ENCODE data around the gene STK32B. TPM values are rescaled to one million over a fixed set of nuclear protein-coding genes. Genes with fewer than 3 reads are reported as not detected.
A peak's percentile ranks its signal among the peaks of the same experiment; 100 is the strongest.

Gene STK32B
- total and polyA plus RNA-seq, 9 donors: 3.8 to 12.5 (median 5.8) TPM

GRCh38 chr4:5212255-5213013, 161.2 kb downstream of the STK32B start:
- no peaks in the 10 kb centered on the region for H3K27me3 ChIP-seq (ENCODE audit: control insufficient read depth, insufficient read depth, low read length)
- H3K4me1 ChIP-seq (ENCODE audit: control insufficient read depth, insufficient read depth, low read length): no peaks in the 10 kb centered on the region
- no peak overlapping the region for H3K27ac ChIP-seq (ENCODE audit: low read length)
- H3K9me3 ChIP-seq (replicated peaks; ENCODE audit: control insufficient read depth, low read depth, low read length): no peaks in the 10 kb centered on the region
- H3K4me3 ChIP-seq (ENCODE audit: low read length): no peak overlapping the region
- no peaks in the 10 kb centered on the region for H3K36me3 ChIP-seq (ENCODE audit: control insufficient read depth, insufficient read depth, low read length)
- whole genome bisulfite sequencing (ENCODE audit: insufficient coverage): 32% methylated on average over 7 of the region's 14 CpGs
- no peak for DNase-seq

GRCh38 chr4:5213087-5213595, 161.9 kb downstream of the STK32B start:
- Histone ChIP-seq H3K4me1 (ENCODE audit: control insufficient read depth, insufficient read depth, low read length) (no peaks in the 10 kb centered on the region), H3K9me3 (replicated peaks; ENCODE audit: control insufficient read depth, low read depth, low read length) (no peaks in the 10 kb centered on the region), H3K36me3 (ENCODE audit: control insufficient read depth, insufficient read depth, low read length) (no peaks in the 10 kb centered on the region), H3K27ac (ENCODE audit: low read length) (no peak overlapping the region), H3K4me3 (ENCODE audit: low read length) (no peak overlapping the region), H3K27me3 (ENCODE audit: control insufficient read depth, insufficient read depth, low read length) (no peaks in the 10 kb centered on the region)
- 50% methylated on average over 1 of the region's 4 CpGs for WGBS (ENCODE audit: insufficient coverage)
- no peak for DNase-seq

DNA sequence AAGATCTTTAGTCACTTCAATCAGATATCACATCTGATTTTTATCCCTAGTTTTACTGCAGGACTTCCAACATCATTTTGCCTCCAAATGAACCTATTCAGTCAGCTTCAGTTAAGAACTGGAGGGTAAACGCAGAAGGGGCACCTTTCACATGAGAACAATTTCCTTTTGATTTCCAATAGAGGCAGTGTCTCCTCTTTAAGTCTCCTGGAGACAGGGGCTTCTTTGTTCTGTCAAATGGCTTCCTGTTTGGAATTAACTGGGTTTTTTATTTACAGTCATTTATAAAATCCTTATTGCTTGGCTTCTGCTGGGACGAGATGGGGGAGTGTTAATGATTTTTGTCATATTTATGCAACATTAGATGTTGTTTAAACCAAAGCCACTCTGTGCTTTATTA, 164.0 kb downstream of the STK32B start:
- H3K4me3 ChIP-seq (ENCODE audit: low read length): no peak overlapping the region
- no peak overlapping the region for H3K27ac ChIP-seq (ENCODE audit: low read length)
- no peaks in the 10 kb centered on the region for H3K27me3 ChIP-seq (ENCODE audit: control insufficient read depth, insufficient read depth, low read length)
- no peaks in the 10 kb centered on the region for H3K36me3 ChIP-seq (ENCODE audit: control insufficient read depth, insufficient read depth, low read length)
- no peaks in the 10 kb centered on the region for H3K9me3 ChIP-seq (replicated peaks; ENCODE audit: control insufficient read depth, low read depth, low read length)
- no peak for DNase-seq
- no peaks in the 10 kb centered on the region for H3K4me1 ChIP-seq (ENCODE audit: control insufficient read depth, insufficient read depth, low read length)
- no CpG with 5 or more reads among the region's 2 CpGs for WGBS (ENCODE audit: insufficient coverage)

DNA sequence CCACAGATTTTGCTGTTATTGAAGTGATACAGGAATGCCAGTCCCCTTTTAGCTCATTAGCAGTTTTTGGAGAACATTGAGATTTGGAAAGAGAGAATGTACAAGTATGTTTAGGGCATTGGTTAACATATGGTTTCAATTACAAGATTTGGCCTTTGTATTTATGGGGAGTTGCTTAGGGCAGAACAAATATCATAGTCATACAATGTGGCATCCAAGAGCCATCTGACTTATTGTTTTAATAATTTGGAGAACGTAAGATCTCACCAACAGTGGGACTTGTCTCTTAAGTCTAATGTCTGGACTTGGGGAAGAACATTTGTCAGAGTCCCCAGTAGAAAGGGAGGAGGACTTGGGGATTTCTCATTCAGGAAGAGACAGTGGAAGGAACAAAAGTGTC, 166.1 kb downstream of the STK32B start:
- Histone ChIP-seq H3K27me3 (ENCODE audit: control insufficient read depth, insufficient read depth, low read length) (no peaks in the 10 kb centered on the region), H3K36me3 (ENCODE audit: control insufficient read depth, insufficient read depth, low read length) (no peaks in the 10 kb centered on the region), H3K4me3 (ENCODE audit: low read length) (no peak overlapping the region), H3K27ac (ENCODE audit: low read length) (no peak overlapping the region), H3K4me1 (ENCODE audit: control insufficient read depth, insufficient read depth, low read length) (no peaks in the 10 kb centered on the region), H3K9me3 (replicated peaks; ENCODE audit: control insufficient read depth, low read depth, low read length) (peaks cover 7% of the 10 kb centered on the region)
- no peak for DNase-seq
- WGBS (ENCODE audit: insufficient coverage): 17% methylated on average over 1 of the region's 1 CpG

DNA sequence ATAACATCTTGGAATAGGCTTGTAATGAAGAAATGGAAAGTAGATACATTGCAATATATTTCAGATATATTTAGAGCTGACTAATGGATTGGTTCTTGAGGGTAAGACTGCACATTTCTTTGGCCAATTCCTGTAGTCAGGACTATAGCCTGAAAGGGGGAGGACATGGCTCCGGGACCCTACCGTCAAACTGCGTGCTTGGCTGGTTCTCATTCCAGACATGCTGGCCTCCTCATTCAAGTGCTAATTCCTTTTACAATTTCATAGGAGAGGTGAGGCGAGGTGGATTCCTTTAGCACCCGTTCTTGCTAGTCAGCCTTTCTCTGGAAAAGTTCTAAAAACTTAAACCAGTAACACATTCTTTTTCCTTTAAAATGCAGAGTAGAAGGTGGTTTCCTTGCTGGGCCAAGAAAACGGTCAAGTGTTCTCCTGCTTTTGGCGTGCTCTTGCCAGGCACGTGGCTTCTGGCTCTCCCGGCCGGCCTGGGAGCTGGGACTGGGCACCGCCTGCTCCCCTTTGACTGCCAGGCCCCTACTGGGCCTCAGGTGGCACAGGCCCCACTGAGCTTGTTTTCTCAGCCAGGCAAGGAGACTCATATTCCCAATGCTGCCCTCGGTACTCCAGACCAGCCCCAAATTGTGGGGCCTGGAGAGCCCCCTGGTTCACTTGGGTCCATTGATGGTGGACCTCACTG, 167.2 kb downstream of the STK32B start:
- Histone ChIP-seq H3K36me3 (ENCODE audit: control insufficient read depth, insufficient read depth, low read length) (no peaks in the 10 kb centered on the region), H3K27me3 (ENCODE audit: control insufficient read depth, insufficient read depth, low read length) (no peaks in the 10 kb centered on the region), H3K27ac (ENCODE audit: low read length) (no peak overlapping the region), H3K4me1 (ENCODE audit: control insufficient read depth, insufficient read depth, low read length) (no peaks in the 10 kb centered on the region), H3K9me3 (replicated peaks; ENCODE audit: control insufficient read depth, low read depth, low read length) (peaks cover 12% of the 10 kb centered on the region), H3K4me3 (ENCODE audit: low read length) (no peak overlapping the region)
- 70% methylated on average over 10 of the region's 12 CpGs for WGBS (ENCODE audit: insufficient coverage)
- DNase-seq: no peak

GRCh38 chr4:5220028-5220427, 168.7 kb downstream of the STK32B start:
- Histone ChIP-seq H3K9me3 (replicated peaks; ENCODE audit: control insufficient read depth, low read depth, low read length) (peaks cover 12% of the 10 kb centered on the region), H3K4me3 (ENCODE audit: low read length) (no peak overlapping the region), H3K27ac (ENCODE audit: low read length) (no peak overlapping the region), H3K4me1 (ENCODE audit: control insufficient read depth, insufficient read depth, low read length) (no peaks in the 10 kb centered on the region), H3K36me3 (ENCODE audit: control insufficient read depth, insufficient read depth, low read length) (no peaks in the 10 kb centered on the region), H3K27me3 (ENCODE audit: control insufficient read depth, insufficient read depth, low read length) (no peaks in the 10 kb centered on the region)
- WGBS (ENCODE audit: insufficient coverage): 0% methylated on average over 1 of the region's 4 CpGs
- peak; percentile 36 for DNase-seq

- Histone ChIP-seq H3K4me1 (ENCODE audit: control insufficient read depth, insufficient read depth, low read length) (no peaks in the 10 kb centered on the region), H3K4me3 (ENCODE audit: low read length) (no peak overlapping the region), H3K36me3 (ENCODE audit: control insufficient read depth, insufficient read depth, low read length) (no peaks in the 10 kb centered on the region), H3K27me3 (ENCODE audit: control insufficient read depth, insufficient read depth, low read length) (no peaks in the 10 kb centered on the region), H3K27ac (ENCODE audit: low read length) (no peak overlapping the region), H3K9me3 (replicated peaks; ENCODE audit: control insufficient read depth, low read depth, low read length) (peaks cover 12% of the 10 kb centered on the region)
- no peak for DNase-seq
These were observed 170.8 kb downstream of the STK32B start for GRCh38 chr4:5222047-5222446.

- H3K36me3 ChIP-seq (ENCODE audit: control insufficient read depth, insufficient read depth, low read length): no peaks in the 10 kb centered on the region
- no peak overlapping the region for H3K4me3 ChIP-seq (ENCODE audit: low read length)
- no peaks in the 10 kb centered on the region for H3K27me3 ChIP-seq (ENCODE audit: control insufficient read depth, insufficient read depth, low read length)
- no peak overlapping the region for H3K27ac ChIP-seq (ENCODE audit: low read length)
- no CpG with 5 or more reads among the region's 1 CpG for WGBS (ENCODE audit: insufficient coverage)
- no peaks in the 10 kb centered on the region for H3K4me1 ChIP-seq (ENCODE audit: control insufficient read depth, insufficient read depth, low read length)
- H3K9me3 ChIP-seq (replicated peaks; ENCODE audit: control insufficient read depth, low read depth, low read length): peaks cover 12% of the 10 kb centered on the region
- DNase-seq: no peak
These were observed 171.7 kb downstream of the STK32B start for GRCh38 chr4:5222951-5223350.

- Histone ChIP-seq H3K27ac (ENCODE audit: low read length) (no peak overlapping the region), H3K9me3 (replicated peaks; ENCODE audit: control insufficient read depth, low read depth, low read length) (peaks cover 12% of the 10 kb centered on the region), H3K4me3 (ENCODE audit: low read length) (no peak overlapping the region), H3K36me3 (ENCODE audit: control insufficient read depth, insufficient read depth, low read length) (no peaks in the 10 kb centered on the region), H3K27me3 (ENCODE audit: control insufficient read depth, insufficient read depth, low read length) (no peaks in the 10 kb centered on the region), H3K4me1 (ENCODE audit: control insufficient read depth, insufficient read depth, low read length) (no peaks in the 10 kb centered on the region)
- WGBS (ENCODE audit: insufficient coverage): no CpG with 5 or more reads among the region's 1 CpG
- no peak for DNase-seq
These were observed 173.1 kb downstream of the STK32B start for GRCh38 chr4:5224340-5224739.

GRCh38 chr4:5232549-5232948, 181.3 kb downstream of the STK32B start:
- no peaks in the 10 kb centered on the region for H3K4me1 ChIP-seq (ENCODE audit: control insufficient read depth, insufficient read depth, low read length)
- no peaks in the 10 kb centered on the region for H3K27me3 ChIP-seq (ENCODE audit: control insufficient read depth, insufficient read depth, low read length)
- no peak overlapping the region for H3K4me3 ChIP-seq (ENCODE audit: low read length)
- no CpG with 5 or more reads among the region's 1 CpG for WGBS (ENCODE audit: insufficient coverage)
- no peak overlapping the region for H3K27ac ChIP-seq (ENCODE audit: low read length)
- no peaks in the 10 kb centered on the region for H3K9me3 ChIP-seq (replicated peaks; ENCODE audit: control insufficient read depth, low read depth, low read length)
- no peak for DNase-seq
- H3K36me3 ChIP-seq (ENCODE audit: control insufficient read depth, insufficient read depth, low read length): no peaks in the 10 kb centered on the region

Data from muscle of leg (tissue), 11 donors.